Activated naive CD8-positive, alpha-beta T cell treated with anti-CD3 and anti-CD28 coated beads, Interleukin-2, amount 50 U/mL, for 16 hours (primary cell): ENCODE data around the gene DOC2A.
"Not testable (repeated sequence)": the region's sequence is repeated elsewhere in the genome, so short reads cannot be mapped to it uniquely, and the experiment has no call there.

Experiments
- DNase-seq: peaks from one replicate; pipeline ENCODE4 v3.0.0-alpha.2; 2020; ENCODE audit warnings: low read depth, low spot score

Gene DOC2A

DNA sequence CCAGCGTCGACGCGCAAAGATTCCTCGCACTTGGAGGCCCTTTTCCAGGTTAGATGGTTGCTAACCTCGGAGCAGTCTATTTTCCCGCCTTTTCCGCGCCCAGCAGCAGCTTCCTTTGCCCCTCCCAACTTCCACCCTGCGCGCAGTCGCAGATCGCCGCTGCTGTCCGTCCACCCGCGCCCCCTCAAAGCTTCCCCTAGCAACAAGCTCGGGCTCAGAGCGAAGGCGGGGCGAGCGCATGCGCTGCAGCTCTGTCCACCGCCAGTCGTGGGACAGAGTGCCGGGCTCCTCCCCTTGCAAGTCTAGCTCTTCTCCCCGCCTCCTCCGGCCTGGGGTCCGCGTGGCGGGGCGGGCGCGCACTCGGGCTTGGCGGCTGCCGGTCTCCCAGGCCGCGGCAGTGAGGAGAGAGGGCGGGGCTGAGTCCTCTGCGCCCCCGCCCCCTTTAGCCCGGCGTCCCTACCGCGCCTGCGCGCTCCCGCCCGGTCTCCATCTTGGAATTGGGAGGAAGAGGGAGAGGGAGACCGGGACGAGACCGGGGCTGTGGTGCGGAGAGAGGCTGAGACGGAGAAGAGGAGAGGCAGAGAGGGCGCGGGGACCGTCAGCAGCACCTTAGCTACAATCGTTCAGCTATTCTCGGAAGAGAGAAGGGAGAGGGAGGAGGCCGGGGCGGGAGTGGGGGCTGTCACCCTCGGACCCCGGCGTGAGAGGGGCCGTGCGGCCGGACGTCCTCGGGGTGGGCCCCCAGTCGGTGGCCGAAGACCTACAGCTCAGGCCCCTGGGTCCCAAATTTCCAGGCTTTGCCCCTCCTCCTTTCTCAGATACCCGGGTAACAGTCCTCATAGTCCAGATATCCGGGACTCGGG is 37.2 kb downstream of the DOC2A start, which contains the start of gene TAOK2:
TSS of gene TAOK2 (plus strand) at position 485 of the 863 bp plus-strand sequence. CDS start 3,905 bp downstream, outside the sequence.
- peak; percentile 95 for DNase-seq

DNA sequence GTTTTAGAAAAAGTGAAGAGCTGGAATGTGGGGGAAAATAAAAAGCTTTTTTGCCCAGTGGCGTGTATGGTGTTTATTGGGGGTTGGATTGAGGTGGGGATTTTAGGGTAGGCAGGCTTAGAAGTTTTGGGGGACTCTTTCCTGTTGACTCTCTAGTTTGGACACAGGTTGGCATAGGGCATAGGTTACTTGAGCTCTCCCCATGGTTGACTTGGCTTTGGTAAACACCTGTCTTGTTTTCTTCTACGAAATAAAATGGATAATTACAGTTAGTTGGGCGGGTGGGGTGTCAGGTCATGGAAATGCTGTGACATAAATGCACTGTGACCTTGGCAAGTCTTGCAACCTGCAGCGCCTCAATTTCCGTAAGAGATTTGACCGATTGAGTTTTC is 37.8 kb downstream of the DOC2A start:
- DNase-seq = no peak

DNA sequence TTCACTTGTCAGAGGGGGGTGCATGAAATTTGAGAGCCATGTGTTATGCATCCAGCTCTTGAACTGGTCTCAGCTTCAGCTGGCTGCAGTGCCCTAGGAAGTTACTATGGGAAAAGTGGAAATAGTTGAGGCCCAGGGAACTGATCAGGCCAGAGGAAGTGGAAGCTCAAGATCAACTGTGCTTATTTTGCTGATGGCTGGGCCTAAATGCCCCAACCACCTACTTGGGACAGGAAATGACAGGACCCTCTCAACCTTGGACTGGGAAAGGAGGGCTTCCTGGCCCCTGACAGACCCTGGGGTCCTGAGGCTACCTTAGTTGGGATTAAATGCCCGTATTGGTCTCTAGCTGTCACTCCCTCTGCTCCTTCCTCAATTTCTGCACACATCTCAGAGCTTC is 38.3 kb downstream of the DOC2A start:
- no peak for DNase-seq

DNA sequence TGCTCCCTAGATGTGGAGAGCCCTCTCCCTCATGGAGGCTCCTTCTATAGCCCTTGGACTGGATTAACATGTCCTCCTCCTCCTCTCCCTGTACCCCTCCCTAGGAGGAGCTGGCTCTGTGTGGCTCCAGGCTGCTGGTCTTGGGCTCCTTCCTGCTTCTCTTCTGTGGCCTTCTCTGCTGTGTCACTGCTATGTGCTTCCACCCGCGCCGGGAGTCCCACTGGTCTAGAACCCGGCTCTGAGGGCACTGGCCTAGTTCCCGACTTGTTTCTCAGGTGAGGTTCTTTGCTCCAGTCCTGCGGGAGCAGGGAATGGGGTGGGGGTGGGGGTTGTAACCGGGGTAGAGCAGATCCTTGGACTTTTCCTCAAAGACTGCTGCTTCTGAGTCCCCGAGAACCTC is 39.5 kb downstream of the DOC2A start:
- DNase-seq = no peak

DNA sequence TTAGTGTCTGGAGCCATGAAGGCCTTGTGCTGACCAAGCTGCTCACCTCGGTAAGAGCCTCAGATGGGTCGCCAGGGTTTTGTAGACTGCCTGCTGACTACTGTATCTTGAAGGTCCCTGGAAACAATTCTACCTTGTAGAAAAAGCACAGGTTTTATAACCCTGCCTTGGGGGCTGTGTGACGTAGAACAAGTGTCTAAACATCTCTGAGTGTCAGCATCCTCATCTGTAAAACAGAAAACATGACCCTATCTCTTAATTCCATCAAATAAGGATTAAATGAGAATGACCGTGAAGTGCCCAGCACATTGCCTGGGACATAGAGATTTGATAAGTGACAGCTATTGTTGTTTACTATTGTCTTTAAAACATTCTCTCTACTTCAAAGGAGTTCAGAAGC is 42.6 kb downstream of the DOC2A start:
- DNase-seq = no peak

DNA sequence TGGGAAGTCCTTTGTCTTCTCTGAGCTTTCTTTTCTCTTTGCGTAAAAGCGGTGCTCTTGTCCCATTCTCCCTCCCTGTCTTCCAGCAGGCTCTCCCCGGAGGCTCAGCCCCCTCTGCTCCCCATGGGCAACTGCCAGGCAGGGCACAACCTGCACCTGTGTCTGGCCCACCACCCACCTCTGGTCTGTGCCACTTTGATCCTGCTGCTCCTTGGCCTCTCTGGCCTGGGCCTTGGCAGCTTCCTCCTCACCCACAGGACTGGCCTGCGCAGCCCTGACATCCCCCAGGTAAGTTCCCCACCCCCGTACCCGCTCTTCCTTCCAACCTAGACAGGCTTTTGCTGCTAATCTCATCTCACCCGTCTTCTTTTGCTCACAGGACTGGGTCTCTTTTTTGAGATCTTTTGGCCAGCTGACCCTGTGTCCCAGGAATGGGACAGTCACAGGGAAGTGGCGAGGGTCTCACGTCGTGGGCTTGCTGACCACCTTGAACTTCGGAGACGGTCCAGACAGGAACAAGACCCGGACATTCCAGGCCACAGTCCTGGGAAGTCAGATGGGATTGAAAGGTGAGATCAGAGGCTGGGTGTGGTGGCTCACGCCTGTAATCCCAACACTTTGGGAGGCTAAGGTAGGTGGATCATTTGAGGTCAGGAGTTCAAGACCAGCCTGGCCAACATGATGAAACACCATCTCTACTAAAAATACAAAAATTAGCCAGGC is 47.6 kb downstream of the DOC2A start:
- DNase-seq = no peak

DNA sequence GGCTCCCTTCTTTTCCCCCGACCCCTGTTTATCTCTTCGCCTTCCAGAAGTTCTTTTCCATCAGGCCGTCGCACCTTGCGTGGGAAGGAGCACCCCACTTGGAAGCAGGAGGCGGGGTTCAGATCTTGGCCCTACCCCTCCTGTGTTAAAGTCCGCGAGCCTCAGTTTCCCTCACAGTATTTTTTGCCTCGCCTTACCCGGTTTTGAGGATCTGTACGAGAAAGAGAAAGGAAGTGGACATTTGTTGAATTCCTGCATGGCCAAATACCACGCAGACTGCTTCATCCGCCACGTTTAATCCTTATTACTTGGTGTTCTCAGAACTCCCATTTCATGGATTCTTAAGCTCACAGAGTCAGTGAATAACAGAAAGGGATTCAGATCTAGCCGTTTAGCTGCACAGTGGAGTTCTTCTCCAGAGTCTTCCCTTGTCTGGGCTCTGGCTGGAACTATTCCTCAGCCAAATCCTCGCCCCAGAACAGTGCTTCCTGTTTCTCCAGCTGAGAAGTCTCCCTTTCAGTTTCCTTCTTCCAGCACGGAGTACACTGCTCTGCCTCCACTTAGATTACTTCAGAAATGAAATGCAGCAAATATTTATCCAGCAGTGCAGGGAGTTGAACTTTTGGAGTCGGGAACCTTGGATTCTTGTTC is 48.4 kb downstream of the DOC2A start:
- DNase-seq = no peak

DNA sequence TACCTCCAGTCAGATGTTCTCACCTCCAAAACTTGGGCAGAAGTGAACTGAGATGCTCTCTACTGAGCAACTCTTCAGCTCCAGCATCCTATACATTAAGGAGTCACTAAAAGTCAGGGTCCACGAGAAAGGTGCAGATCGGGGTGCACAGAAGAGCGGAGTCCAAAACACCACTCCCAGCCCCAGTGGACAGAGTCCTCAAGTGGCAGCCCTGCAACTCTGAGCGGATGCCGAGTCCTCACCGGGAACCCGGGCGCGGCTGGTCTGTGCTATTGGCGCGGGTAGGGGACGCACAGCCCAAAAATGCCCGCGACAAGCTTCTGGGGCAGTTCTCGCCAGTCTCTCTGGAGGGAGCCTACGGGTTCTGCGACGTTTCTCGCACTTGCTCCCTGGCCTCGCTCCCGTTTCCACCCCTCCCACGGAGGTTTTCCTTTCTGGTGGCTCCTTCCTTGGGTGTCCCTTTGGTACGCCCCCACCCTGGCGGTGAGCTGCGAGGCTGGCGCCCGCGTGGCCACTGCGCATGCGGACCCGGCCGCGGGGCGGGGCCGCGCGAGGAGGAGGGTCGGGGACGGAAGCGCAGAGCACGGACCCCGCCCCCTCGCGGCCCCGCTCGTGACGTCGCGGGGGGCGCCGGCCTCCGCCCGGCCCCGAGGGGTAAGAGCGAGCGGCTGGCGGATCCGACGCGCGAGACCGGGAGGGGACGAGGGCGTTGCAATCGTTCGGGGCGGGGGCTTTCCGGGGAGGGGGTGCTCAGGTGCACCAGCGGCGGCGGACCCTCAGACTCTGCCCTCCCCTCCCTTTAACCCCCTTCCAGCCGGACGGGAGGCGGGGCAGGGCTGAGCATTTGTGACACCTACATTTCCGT is 49.1 kb downstream of the DOC2A start, which contains the start of gene TMEM219:
TSS of gene TMEM219 (plus strand) at position 601 of the 865 bp plus-strand sequence. CDS start 1,065 bp downstream, outside the sequence.
- DNase-seq = peak; percentile 83

DNA sequence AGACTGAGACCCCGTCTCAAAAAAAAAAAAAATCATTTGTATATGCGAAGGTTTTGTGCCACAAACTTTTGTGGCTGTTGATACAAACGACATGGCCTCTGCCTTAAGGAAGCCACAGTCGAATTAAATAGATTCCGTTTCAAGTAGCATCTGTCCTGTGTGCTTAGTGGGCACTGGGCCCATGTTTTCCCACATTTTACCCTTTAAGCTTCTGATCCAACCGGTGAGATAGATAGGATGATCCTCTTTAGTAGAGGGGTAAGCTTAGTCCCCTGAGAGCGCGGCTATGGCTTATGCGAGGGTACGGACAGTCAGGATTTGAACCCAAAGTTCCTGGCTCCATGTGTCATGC is 49.7 kb downstream of the DOC2A start:
- DNase-seq = no peak

DNA sequence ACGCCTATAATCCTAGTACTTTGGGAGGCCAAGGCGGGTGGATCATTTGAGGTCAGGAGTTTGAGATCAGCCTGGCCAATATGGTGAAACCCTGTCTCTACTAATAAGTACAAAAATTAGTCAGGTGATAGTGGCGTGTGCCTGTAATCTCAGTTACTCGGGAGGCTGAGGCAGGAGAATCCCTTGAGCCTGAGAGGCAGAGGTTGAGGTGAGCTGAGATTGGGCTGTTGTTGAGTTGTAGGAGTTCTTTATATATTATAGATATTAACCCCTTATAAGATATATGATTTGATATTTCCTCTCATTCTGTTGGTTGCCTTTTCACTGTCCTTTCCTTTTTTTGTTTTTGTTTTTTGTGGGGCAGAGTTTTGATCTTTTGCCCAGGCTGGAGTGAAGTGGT is 51.0 kb downstream of the DOC2A start:
- not testable (repeated sequence) for DNase-seq

DNA sequence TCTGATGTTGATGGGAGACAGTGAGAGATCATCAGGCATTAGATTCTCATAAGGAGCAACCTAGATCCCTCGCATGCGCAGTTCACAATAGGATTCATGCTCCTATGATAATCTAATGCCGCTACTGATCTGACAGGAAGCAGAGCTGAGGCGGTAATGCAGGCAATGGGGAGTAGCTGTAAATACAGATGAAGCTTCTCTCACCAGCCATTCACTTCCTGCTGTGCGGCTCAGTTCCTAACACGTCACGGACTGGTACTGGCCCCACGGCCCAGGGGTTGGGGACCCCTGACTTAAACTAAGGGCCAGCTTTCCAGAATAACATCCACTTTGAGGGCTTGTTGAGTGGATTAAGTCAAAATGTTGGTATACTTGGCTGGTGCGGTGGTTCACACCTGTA is 51.5 kb downstream of the DOC2A start:
- DNase-seq = no peak

DNA sequence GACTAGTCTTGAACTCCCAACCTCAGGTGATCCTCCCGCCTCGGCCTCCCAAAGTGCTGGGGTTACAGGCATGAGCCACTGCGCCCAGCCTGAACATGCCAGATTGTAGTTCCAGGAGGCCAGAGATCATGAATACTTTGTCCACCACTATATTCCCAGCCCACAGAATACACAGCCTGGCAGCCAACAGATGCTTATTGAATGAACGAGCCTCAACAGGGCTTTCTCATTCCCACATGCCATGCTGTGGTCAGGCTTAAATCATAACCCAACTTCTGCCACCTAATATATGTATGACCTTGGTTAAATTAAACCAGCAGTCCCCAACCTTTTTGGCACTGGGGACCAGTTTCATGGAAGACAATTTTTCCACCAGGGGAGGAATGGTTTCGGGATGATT is 52.1 kb downstream of the DOC2A start:
- no peak for DNase-seq
